Transverse colon (tissue), 4 donors: Measurements from ENCODE around the gene PRM2. TPM values are rescaled to one million over a fixed set of nuclear protein-coding genes. Genes with fewer than 3 reads are reported as not detected.
A peak's percentile ranks its signal among the peaks of the same experiment; 100 is the strongest.

Experiments
- DNase-seq: peaks from one replicate; pipeline ENCODE4 v3.0.0-alpha.2; 2019
- H3K27ac ChIP-seq, 4 donors: fragments of 200-600 bp; sonication (generic); 2 replicates each; pipeline ENCODE4 v1.5.1; 2016 to 2018; ENCODE audit warnings: inconsistent platforms in 4 of 4
- H3K27me3 ChIP-seq: fragments of 200-600 bp; sonication (generic); 2 replicates; pipeline ENCODE4 v1.5.1; 2017; ENCODE audit warnings: inconsistent platforms
- H3K36me3 ChIP-seq, 4 donors: fragments of 200-600 bp; sonication (generic); 2 replicates each; pipeline ENCODE4 v1.5.1; 2017 to 2019; ENCODE audit warnings: inconsistent platforms in 4 of 4
- H3K4me1 ChIP-seq, 4 donors: fragments of 200-600 bp; sonication (generic); 2 replicates each; pipeline ENCODE4 v1.5.1; 2017 to 2020; ENCODE audit warnings: inconsistent platforms in 4 of 4
- H3K4me3 ChIP-seq, 4 donors: fragments of 200-600 bp; sonication (generic); 1 replicate in 1 of 4; 2 replicates in 3 of 4; pipeline versions ENCODE4 v1.5.1 to v1.6.1; 2017 to 2019; ENCODE audit warnings: inconsistent platforms in 4 of 4
- H3K9me3 ChIP-seq, 2 donors: fragments of 200-600 bp; sonication (generic); 2 replicates each; pipeline ENCODE4 v1.5.1; 2017 to 2019; ENCODE audit warnings: inconsistent platforms in 2 of 2
- CTCF ChIP-seq, 5 experiments: fragments of 200-600 bp in 3 of 5; fragments of 450-650 bp in 2 of 5; sonication (generic) in 3 of 5; IDR thresholded peaks; 1 replicate in 2 of 5; 2 replicates in 3 of 5; pipeline ENCODE4 v1.5.1; 2016 to 2017; ENCODE audit warnings: antibody characterized with exemption in 5 of 5, inconsistent platforms in 3 of 5, mild to moderate bottlenecking in 2 of 5, moderate library complexity in 1 of 5
- EP300 ChIP-seq: sonication (generic); formaldehyde crosslinking; IDR thresholded peaks from one replicate; pipeline ENCODE4 v1.6.1; 2017; ENCODE audit warnings: antibody characterized with exemption, low read depth
- POLR2A ChIP-seq: fragments of 450-650 bp; IDR thresholded peaks from one replicate; pipeline ENCODE4 v1.6.1; 2016; ENCODE audit warnings: antibody characterized with exemption, mild to moderate bottlenecking, moderate library complexity
- POLR2AphosphoS5 ChIP-seq, 3 donors: sonication (generic); formaldehyde crosslinking; IDR thresholded peaks; one replicate each; pipeline ENCODE4 v1.6.1; 2016; ENCODE audit warnings: antibody characterized with exemption in 3 of 3
- WGBS, 2 donors: methylation state at CpG; one replicate each; pipeline ENCODE4 v1.1.5; 2018; ENCODE audit warnings: low coverage in 1 of 2; 5-methylcytosine and 5-hydroxymethylcytosine counted together
- in situ Hi-C, 4 donors: fragments of 200-750 bp; cut with MboI; loops; one replicate each; pipeline versions ENCODE4 v1.15.0 to v1.15.1; 2017; ENCODE audit warnings: low sequenced_read_pairs in 3 of 4, low pct_ligation_motif_present in 1 of 4, low pct_unique_long_range_greater_than_20kb in 1 of 4
- intact Hi-C: fragments of 100-400 bp; cut with DNase I; formaldehyde crosslinking; loops from one replicate; pipeline ENCODE4 v1.15.1; 2023; ENCODE audit warnings: low total_unique reads
- small RNA-seq, 4 donors: library from RNA; depleted of rRNA; stranded (forward); fragments of <200 nt; gene quantifications; one replicate each; pipeline ENCODE3, GENCODE V24; 2016
- total RNA-seq, 4 donors: library from RNA; depleted of rRNA; stranded (reverse); fragments of >200 nt; gene quantifications; one replicate each; pipeline ENCODE4 v1.1.0, GENCODE V29; 2016

The PRM2 gene
- total RNA-seq, 4 donors from 2014 or later = not detected

- WGBS, 2 donors = 40 to 64% methylated on average over 1 to 4 of the region's 4 CpGs
- Histone ChIP-seq H3K9me3 (no peaks in the 10 kb centered on the region), H3K27ac (no peak overlapping the region), H3K36me3 (no peaks in the 10 kb centered on the region), H3K4me3 (no peak overlapping the region), H3K4me1 (peaks cover 0 to 16% (median 2%) of the 10 kb centered on the region in 4 donors), H3K27me3 (no peaks in the 10 kb centered on the region)
- TF ChIP-seq EP300 (no peak), POLR2AphosphoS5 (IDR thresholded peaks at IDR 0.05) (no peak), POLR2A (no peak), CTCF (IDR thresholded peaks at IDR 0.05) (no peak)
- intact Hi-C loops (no loop called here), in situ Hi-C loops (no loop called here)
- DNase-seq = peak; percentile 43
Observed at GRCh38 chr16:11229906-11230305, 46.4 kb downstream of the PRM2 start.

DNA sequence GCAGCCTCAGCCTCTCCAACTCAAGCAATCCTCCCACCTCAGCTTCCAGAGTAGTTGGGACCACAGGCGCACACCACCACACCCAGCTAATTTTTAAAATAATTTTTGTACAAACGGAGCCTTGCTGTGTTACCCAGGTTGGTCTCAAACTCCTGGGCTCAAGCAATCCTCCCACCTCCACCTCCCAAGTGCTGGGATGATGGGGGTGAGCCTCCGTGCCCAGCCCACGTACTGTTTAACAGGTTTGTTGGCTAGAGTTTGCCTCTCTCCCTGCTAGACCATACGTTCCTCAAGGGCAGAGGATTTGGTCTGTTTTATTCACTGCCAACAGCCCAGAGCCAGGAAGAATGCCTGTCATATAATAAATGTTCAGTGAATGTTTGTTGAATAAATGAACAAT lies 46.8 kb downstream of the PRM2 start:
- peaks cover 0 to 21% (median 2%) of the 10 kb centered on the region in 4 donors for H3K4me1 ChIP-seq
- DNase-seq = no peak
- in situ Hi-C loops = no loop called here
- no peaks in the 10 kb centered on the region for H3K9me3 ChIP-seq
- no peaks in the 10 kb centered on the region for H3K36me3 ChIP-seq
- intact Hi-C loops = no loop called here
- no peaks in the 10 kb centered on the region for H3K27me3 ChIP-seq
- WGBS, 2 donors = 65 to 88% methylated on average over 5 of the region's 5 CpGs
- no peak overlapping the region for H3K4me3 ChIP-seq
- TF ChIP-seq POLR2AphosphoS5 (IDR thresholded peaks at IDR 0.05) (no peak), POLR2A (no peak), EP300 (no peak), CTCF (IDR thresholded peaks at IDR 0.05) (no peak)
- H3K27ac ChIP-seq = no peak overlapping the region

- no peaks in the 10 kb centered on the region for H3K27me3 ChIP-seq
- H3K36me3 ChIP-seq = no peaks in the 10 kb centered on the region
- H3K4me1 ChIP-seq = peaks cover 0 to 23% (median 4%) of the 10 kb centered on the region in 4 donors
- intact Hi-C loops = no loop called here
- no peaks in the 10 kb centered on the region for H3K9me3 ChIP-seq
- H3K27ac ChIP-seq = peak overlapping the region; percentile 57 to 67 (median 64)
- DNase-seq = no peak
- in situ Hi-C loops = no loop called here
- H3K4me3 ChIP-seq = no peak overlapping the region
- 74 to 80% methylated on average over 1 to 15 of the region's 18 CpGs for WGBS, 2 donors
- no peak for TF ChIP-seq POLR2A
- no peak for TF ChIP-seq POLR2AphosphoS5 (IDR thresholded peaks at IDR 0.05)
- no peak for TF ChIP-seq CTCF (IDR thresholded peaks at IDR 0.05)
- TF ChIP-seq EP300 = no peak
Observed at GRCh38 chr16:11225677-11226549, 50.4 kb downstream of the PRM2 start.

Small RNA genes within 50 kb of the gene (small RNA-seq; reads per million reads assigned to genes)
- gene MIR548H2 (0 reads per million in 4 donors), gene RF00019 (0 reads per million in 4 donors), gene RF00554 (0 reads per million in 4 donors)

Other genes with a start within 250 kb of the PRM2 start
- 10 to 100 TPM in 2 of 4 donors, 1 to 10 TPM in 2; 2.2 to 17.6 (median 10.8) TPM for gene SOCS1, start 20.3 kb downstream of the PRM2 start, total RNA-seq
- gene TNP2, start 7.2 kb downstream of the PRM2 start, total RNA-seq = not detected
- gene PRM3, start 2.9 kb downstream of the PRM2 start, total RNA-seq = not detected
- gene PRM1, start 4.8 kb upstream of the PRM2 start, total RNA-seq = not detected
- 1 to 10 TPM in 2 of 4 donors, not detected in 2; 2.3 to 2.9 TPM for gene RMI2, start 69.0 kb upstream of the PRM2 start, total RNA-seq